SK-N-MC (cell line): Measurements from ENCODE around the gene RDH5.

ENCODE experiments used
- EZH2 ChIP-seq: fragments of 200-600 bp; sonication (generic); IDR thresholded peaks from one replicate; pipeline ENCODE4 v1.6.1; 2017; ENCODE audit warnings: antibody characterized with exemption
- FOXP2 ChIP-seq: optimal IDR thresholded peaks from 2 replicates; pipeline ENCODE3; 2011; ENCODE audit warnings: mild to moderate bottlenecking, moderate library complexity; ENCODE audit not compliant: insufficient read depth; ENCODE audit errors: extremely low read length, control extremely low read depth

- TF ChIP-seq FOXP2: no peak
- TF ChIP-seq EZH2: no peak
Measured at GRCh38 chr12:55722948-55723347, 2.8 kb downstream of the RDH5 start.
